K562 (cell line): ENCODE data around the gene LY6G6F. TPM values are rescaled to one million over a fixed set of nuclear protein-coding genes. Genes with fewer than 3 reads are reported as not detected.

Experiments used
- E2F3 ChIP-seq: fragments of 250-450 bp; sonication (Bioruptor Pico); IDR thresholded peaks from 2 replicates; pipeline ENCODE4 v1.4.0; 2020; ENCODE audit warnings: mild to moderate bottlenecking
- ESRRB ChIP-seq: fragments of 250-450 bp; sonication (Bioruptor Pico); IDR thresholded peaks from 2 replicates; pipeline ENCODE4 v1.5.0; 2020; ENCODE audit warnings: mild to moderate bottlenecking, moderate library complexity, borderline replicate concordance
- ETV5 ChIP-seq: sonication (generic); formaldehyde crosslinking; IDR thresholded peaks from 2 replicates; pipeline ENCODE4 v1.4.0; 2020; ENCODE audit warnings: low read depth, mild to moderate bottlenecking, missing genetic modification reagents
- ILK ChIP-seq: fragments of 450-650 bp; IDR thresholded peaks from 2 replicates; pipeline ENCODE4 v1.6.1; 2016; ENCODE audit warnings: missing genetic modification characterization, low read depth, mild to moderate bottlenecking, missing compliant biosample characterization, moderate library complexity, borderline replicate concordance
- RAD51 ChIP-seq: fragments of 450-650 bp; IDR thresholded peaks from 2 replicates; pipeline ENCODE4 v1.7.1; 2016; ENCODE audit warnings: low read depth, mild to moderate bottlenecking, borderline replicate concordance
- RBM17 ChIP-seq: fragments of 200-400 bp; formaldehyde crosslinking; IDR thresholded peaks from 2 replicates; pipeline ENCODE4 v1.6.1; 2017; ENCODE audit warnings: low read depth, mild to moderate bottlenecking, low read length, borderline replicate concordance
- XRCC3 ChIP-seq: fragments of 450-650 bp; IDR thresholded peaks from 2 replicates; pipeline ENCODE4 v1.6.1; 2017; ENCODE audit warnings: mild to moderate bottlenecking, moderate library complexity
- ZFP1 ChIP-seq: fragments of 450-650 bp; formaldehyde crosslinking; IDR thresholded peaks from 2 replicates; pipeline ENCODE4 v1.4.0; 2020; ENCODE audit warnings: mild to moderate bottlenecking, mixed read lengths
- ZNF12 ChIP-seq: sonication (generic); formaldehyde crosslinking; IDR thresholded peaks from 2 replicates; pipeline ENCODE4 v1.4.0; 2020; ENCODE audit warnings: mild to moderate bottlenecking, missing genetic modification reagents
- ZNF324 ChIP-seq: fragments of 250-450 bp; sonication (Bioruptor Pico); IDR thresholded peaks from 2 replicates; pipeline ENCODE4 v1.4.0; 2020; ENCODE audit warnings: mild to moderate bottlenecking
- ZNF347 ChIP-seq: fragments of 450-650 bp; formaldehyde crosslinking; IDR thresholded peaks from 2 replicates; pipeline ENCODE4 v1.4.0; 2020; ENCODE audit warnings: low read depth, mild to moderate bottlenecking, moderate library complexity
- ZZZ3 ChIP-seq: fragments of 450-650 bp; IDR thresholded peaks from 2 replicates; pipeline ENCODE4 v1.6.1; 2016; ENCODE audit warnings: antibody characterized with exemption, mild to moderate bottlenecking, moderate library complexity
- polyA plus RNA-seq, 8 experiments: library from polyadenylated mRNA; depleted of rRNA in 4 of 8; stranded (reverse) in 5 of 8; unstranded in 3 of 8; fragments of >200 nt; fragmentation: Nextera tagmentation in 2 of 8; fragmentation: Illumina TruSeq in 1 of 8; extraction: Ambion mirVana in 2 of 8; extraction: Trizol in 1 of 8; gene quantifications; 2 replicates each; pipeline versions ENCODE4 v1.2.1 to v1.2.3, GENCODE V29; 2011 to 2014; ENCODE audit warnings: inconsistent platforms in 1 of 8, missing spikeins in 1 of 8
- total RNA-seq, 7 experiments: library from RNA; depleted of rRNA in 6 of 7; stranded (reverse); fragments of >200 nt in 6 of 7; fragmentation: Illumina TruSeq in 2 of 7; extraction: Trizol in 2 of 7; gene quantifications; 2 replicates each; pipeline versions ENCODE4 v1.2.1 to v1.2.3, GENCODE V29; 2011 to 2021; ENCODE audit warnings: low replicate concordance in 1 of 7
- TF ChIP-seq, protein P1 (sequence below): fragments of 250-450 bp; sonication (Bioruptor Pico); IDR thresholded peaks from 2 replicates; pipeline ENCODE4 v1.5.0; 2020; ENCODE audit warnings: mild to moderate bottlenecking, borderline replicate concordance
- TF ChIP-seq, protein P2 (sequence below): IDR thresholded peaks from 2 replicates; pipeline ENCODE4 v1.6.1; 2016; ENCODE audit warnings: missing genetic modification characterization, missing compliant biosample characterization
- TF ChIP-seq, protein P3 (sequence below): fragments of 250-450 bp; sonication (Bioruptor Pico); IDR thresholded peaks from 2 replicates; pipeline ENCODE4 v1.8.0; 2021; ENCODE audit warnings: moderate library complexity, mild to moderate bottlenecking, inconsistent platforms
- TF ChIP-seq, protein P4 (sequence below): fragments of 450-650 bp; IDR thresholded peaks from 2 replicates; pipeline ENCODE4 v1.6.1; 2016; ENCODE audit warnings: low read depth

The LY6G6F gene
- total and polyA plus RNA-seq, 9 of the 15 experiments (the other 6 are each of a cell fraction or from before 2014, with no cell fraction given) = 0.14 to 0.50 (median 0.28) TPM; not detected in 2

DNA sequence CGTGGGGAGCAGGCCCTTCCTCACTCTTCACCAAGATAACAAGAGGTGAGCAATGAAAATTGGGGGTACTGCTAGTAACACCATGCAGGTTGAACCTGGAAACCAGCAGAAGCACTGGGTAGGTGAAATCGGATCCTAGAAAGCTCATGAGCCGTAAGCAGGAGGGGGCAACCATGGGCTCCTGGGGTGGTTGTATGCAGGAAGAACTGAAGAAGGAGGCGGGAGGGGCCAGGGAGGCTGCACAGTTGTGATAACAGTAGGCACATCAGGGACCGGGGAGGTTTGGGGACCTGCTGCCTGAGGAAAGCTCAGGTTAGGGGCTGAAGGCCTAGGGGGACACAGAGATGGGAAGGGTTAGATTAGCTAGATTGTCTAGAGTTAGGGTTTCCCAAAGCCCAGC is 20.2 kb upstream of the LY6G6F start (continued):
- TF ChIP-seq ZFP1 (CRISPR knock-in tag) = no peak
- no peak for TF ChIP-seq ILK (tag)
- TF ChIP-seq ZNF347 (CRISPR knock-in tag) = no peak
- TF ChIP-seq ZNF324 (CRISPR knock-in tag) = no peak
- no peak for TF ChIP-seq E2F3 (CRISPR knock-in tag)
- TF ChIP-seq, protein P1, sequence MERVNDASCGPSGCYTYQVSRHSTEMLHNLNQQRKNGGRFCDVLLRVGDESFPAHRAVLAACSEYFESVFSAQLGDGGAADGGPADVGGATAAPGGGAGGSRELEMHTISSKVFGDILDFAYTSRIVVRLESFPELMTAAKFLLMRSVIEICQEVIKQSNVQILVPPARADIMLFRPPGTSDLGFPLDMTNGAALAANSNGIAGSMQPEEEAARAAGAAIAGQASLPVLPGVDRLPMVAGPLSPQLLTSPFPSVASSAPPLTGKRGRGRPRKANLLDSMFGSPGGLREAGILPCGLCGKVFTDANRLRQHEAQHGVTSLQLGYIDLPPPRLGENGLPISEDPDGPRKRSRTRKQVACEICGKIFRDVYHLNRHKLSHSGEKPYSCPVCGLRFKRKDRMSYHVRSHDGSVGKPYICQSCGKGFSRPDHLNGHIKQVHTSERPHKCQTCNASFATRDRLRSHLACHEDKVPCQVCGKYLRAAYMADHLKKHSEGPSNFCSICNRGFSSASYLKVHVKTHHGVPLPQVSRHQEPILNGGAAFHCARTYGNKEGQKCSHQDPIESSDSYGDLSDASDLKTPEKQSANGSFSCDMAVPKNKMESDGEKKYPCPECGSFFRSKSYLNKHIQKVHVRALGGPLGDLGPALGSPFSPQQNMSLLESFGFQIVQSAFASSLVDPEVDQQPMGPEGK = no peak
- TF ChIP-seq RBM17 = no peak
- TF ChIP-seq, protein P2, sequence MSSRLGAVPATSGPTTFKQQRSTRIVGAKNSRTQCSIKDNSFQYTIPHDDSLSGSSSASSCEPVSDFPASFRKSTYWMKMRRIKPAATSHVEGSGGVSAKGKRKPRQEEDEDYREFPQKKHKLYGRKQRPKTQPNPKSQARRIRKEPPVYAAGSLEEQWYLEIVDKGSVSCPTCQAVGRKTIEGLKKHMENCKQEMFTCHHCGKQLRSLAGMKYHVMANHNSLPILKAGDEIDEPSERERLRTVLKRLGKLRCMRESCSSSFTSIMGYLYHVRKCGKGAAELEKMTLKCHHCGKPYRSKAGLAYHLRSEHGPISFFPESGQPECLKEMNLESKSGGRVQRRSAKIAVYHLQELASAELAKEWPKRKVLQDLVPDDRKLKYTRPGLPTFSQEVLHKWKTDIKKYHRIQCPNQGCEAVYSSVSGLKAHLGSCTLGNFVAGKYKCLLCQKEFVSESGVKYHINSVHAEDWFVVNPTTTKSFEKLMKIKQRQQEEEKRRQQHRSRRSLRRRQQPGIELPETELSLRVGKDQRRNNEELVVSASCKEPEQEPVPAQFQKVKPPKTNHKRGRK = no peak
- TF ChIP-seq ESRRB (CRISPR knock-in tag) = no peak
- TF ChIP-seq, protein P3, sequence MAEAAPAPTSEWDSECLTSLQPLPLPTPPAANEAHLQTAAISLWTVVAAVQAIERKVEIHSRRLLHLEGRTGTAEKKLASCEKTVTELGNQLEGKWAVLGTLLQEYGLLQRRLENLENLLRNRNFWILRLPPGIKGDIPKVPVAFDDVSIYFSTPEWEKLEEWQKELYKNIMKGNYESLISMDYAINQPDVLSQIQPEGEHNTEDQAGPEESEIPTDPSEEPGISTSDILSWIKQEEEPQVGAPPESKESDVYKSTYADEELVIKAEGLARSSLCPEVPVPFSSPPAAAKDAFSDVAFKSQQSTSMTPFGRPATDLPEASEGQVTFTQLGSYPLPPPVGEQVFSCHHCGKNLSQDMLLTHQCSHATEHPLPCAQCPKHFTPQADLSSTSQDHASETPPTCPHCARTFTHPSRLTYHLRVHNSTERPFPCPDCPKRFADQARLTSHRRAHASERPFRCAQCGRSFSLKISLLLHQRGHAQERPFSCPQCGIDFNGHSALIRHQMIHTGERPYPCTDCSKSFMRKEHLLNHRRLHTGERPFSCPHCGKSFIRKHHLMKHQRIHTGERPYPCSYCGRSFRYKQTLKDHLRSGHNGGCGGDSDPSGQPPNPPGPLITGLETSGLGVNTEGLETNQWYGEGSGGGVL (CRISPR knock-in tag) = no peak
- TF ChIP-seq ZNF12 (CRISPR knock-in tag) = no peak
- TF ChIP-seq, protein P4, sequence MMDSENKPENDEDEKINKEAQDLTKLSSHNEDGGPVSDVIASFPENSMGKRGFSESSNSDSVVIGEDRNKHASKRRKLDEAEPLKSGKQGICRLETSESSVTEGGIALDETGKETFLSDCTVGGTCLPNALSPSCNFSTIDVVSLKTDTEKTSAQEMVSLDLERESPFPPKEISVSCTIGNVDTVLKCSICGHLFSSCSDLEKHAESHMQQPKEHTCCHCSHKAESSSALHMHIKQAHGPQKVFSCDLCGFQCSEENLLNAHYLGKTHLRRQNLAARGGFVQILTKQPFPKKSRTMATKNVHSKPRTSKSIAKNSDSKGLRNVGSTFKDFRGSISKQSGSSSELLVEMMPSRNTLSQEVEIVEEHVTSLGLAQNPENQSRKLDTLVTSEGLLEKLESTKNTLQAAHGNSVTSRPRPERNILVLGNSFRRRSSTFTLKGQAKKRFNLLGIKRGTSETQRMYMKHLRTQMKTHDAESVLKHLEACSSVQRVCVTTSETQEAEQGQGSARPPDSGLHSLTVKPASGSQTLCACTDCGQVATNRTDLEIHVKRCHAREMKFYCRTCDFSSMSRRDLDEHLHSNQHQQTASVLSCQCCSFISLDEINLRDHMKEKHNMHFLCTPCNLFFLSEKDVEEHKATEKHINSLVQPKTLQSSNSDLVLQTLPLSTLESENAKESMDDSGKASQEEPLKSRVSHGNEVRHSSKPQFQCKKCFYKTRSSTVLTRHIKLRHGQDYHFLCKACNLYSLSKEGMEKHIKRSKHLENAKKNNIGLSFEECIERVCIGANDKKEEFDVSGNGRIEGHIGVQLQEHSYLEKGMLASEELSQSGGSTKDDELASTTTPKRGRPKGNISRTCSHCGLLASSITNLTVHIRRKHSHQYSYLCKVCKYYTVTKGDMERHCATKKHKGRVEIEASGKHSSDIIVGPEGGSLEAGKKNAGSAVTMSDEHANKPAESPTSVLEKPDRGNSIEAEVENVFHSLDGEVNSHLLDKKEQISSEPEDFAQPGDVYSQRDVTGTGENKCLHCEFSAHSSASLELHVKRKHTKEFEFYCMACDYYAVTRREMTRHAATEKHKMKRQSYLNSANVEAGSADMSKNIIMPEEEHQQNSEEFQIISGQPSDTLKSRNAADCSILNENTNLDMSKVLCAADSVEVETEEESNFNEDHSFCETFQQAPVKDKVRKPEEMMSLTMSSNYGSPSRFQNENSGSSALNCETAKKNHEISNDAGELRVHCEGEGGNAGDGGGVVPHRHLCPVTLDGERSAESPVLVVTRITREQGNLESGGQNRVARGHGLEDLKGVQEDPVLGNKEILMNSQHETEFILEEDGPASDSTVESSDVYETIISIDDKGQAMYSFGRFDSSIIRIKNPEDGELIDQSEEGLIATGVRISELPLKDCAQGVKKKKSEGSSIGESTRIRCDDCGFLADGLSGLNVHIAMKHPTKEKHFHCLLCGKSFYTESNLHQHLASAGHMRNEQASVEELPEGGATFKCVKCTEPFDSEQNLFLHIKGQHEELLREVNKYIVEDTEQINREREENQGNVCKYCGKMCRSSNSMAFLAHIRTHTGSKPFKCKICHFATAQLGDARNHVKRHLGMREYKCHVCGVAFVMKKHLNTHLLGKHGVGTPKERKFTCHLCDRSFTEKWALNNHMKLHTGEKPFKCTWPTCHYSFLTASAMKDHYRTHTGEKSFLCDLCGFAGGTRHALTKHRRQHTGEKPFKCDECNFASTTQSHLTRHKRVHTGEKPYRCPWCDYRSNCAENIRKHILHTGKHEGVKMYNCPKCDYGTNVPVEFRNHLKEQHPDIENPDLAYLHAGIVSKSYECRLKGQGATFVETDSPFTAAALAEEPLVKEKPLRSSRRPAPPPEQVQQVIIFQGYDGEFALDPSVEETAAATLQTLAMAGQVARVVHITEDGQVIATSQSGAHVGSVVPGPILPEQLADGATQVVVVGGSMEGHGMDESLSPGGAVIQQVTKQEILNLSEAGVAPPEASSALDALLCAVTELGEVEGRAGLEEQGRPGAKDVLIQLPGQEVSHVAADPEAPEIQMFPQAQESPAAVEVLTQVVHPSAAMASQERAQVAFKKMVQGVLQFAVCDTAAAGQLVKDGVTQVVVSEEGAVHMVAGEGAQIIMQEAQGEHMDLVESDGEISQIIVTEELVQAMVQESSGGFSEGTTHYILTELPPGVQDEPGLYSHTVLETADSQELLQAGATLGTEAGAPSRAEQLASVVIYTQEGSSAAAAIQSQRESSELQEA = no peak
- TF ChIP-seq ZZZ3 = no peak
- TF ChIP-seq XRCC3 = no peak
- TF ChIP-seq ETV5 (CRISPR knock-in tag) = no peak
- TF ChIP-seq RAD51 = no peak
